ENCODE measurements around the gene XPO4. TPM values are rescaled to one million over a fixed set of nuclear protein-coding genes. Genes with fewer than 3 reads are reported as not detected.

Gene XPO4
- total RNA-seq, 1 donor from 2014 or later, result 19.9 TPM

GRCh38 chr13:20815464-20815863 is 87.1 kb downstream of the XPO4 start:
- no peaks in the 10 kb centered on the region for H3K27me3 Mint-ChIP-seq (ENCODE audit: low read depth, unreplicated experiment)
- Histone ChIP-seq H2AFZ (ENCODE audit: low read depth, low read length) (no peak overlapping the region), H3K9ac (ENCODE audit: low read length) (no peak overlapping the region), H3K27me3 (ENCODE audit: insufficient read depth, low read length) (no peaks in the 10 kb centered on the region), H3K4me1 (ENCODE audit: insufficient read depth, low read length) (peaks cover 22% of the 10 kb centered on the region), H3K27ac (ENCODE audit: low read depth, low read length) (peak overlapping the region; percentile 92), H4K20me1 (ENCODE audit: insufficient read depth, low read length) (no peaks in the 10 kb centered on the region), H3K36me3 (ENCODE audit: insufficient read depth, low read length) (no peaks in the 10 kb centered on the region), H3K4me2 (ENCODE audit: low read length) (peak overlapping the region; percentile 16), H3K4me3 (ENCODE audit: insufficient read depth, low read depth, low read length) (no peak overlapping the region), H3K9me3 (ENCODE audit: insufficient read depth, low read depth, low read length) (no peaks in the 10 kb centered on the region), H3K79me2 (ENCODE audit: insufficient read depth, low read length) (peaks cover 5% of the 10 kb centered on the region)
- no peak overlapping the region for H3K4me3 Mint-ChIP-seq (ENCODE audit: unreplicated experiment)
- FAIRE-seq (no peak), DNase-seq (ENCODE audit: low read depth) (peak; percentile 4)
- peaks cover 12% of the 10 kb centered on the region for H3K36me3 Mint-ChIP-seq (ENCODE audit: low read depth, unreplicated experiment)
- TF ChIP-seq EZH2 (IDR thresholded peaks at IDR 0.05; ENCODE audit: insufficient read depth, low read length) (no peak), CTCF (IDR thresholded peaks at IDR 0.05; ENCODE audit: insufficient read depth, low read depth, low read length) (no peak)
- H3K9me3 Mint-ChIP-seq (ENCODE audit: unreplicated experiment), result no peaks in the 10 kb centered on the region
- H3K4me1 Mint-ChIP-seq (ENCODE audit: low read depth, unreplicated experiment), result peaks cover 18% of the 10 kb centered on the region
- H3K27ac Mint-ChIP-seq (ENCODE audit: unreplicated experiment), result no peak overlapping the region

DNA sequence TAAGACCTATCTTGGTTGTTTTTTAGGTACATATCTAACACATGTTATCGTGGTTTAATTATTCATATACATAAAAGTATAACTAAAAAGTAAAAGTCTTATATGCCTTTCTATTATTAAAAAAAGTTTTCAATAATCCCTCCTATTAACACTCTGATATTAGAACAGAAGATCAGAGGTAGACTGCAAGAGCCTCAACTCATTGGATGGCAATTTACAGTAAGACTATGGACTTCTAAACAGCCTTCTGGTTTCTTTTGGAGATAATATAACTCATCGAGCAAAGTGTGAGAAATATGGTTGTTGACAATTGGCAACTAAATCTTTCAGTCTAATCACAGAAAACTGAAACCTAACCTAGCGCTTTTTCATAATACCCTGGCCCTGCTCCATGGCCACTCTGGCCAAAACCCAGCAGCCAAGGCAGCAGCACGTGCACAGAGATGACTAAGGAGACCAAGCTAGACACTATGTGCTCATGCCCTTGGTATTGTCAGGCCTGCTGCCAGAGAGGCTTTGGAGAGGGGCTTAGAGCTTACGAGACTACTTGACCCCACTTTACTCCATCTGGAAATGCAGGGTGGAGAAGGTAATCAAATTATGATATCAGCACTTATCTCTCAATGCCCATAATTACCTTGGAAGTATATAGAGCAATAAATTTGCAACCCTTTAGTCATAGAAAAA is 88.2 kb downstream of the XPO4 start:
- no peaks in the 10 kb centered on the region for H3K9me3 Mint-ChIP-seq (ENCODE audit: unreplicated experiment)
- H3K27ac Mint-ChIP-seq (ENCODE audit: unreplicated experiment), result peak overlapping the region; percentile 73
- peaks cover 12% of the 10 kb centered on the region for H3K36me3 Mint-ChIP-seq (ENCODE audit: low read depth, unreplicated experiment)
- H4K20me1 ChIP-seq (ENCODE audit: insufficient read depth, low read length), result no peaks in the 10 kb centered on the region
- peak overlapping the region; percentile 92 for H3K27ac ChIP-seq (ENCODE audit: low read depth, low read length)
- no peak overlapping the region for H3K4me3 Mint-ChIP-seq (ENCODE audit: unreplicated experiment)
- peaks cover 19% of the 10 kb centered on the region for H3K4me1 Mint-ChIP-seq (ENCODE audit: low read depth, unreplicated experiment)
- H3K27me3 ChIP-seq (ENCODE audit: insufficient read depth, low read length), result no peaks in the 10 kb centered on the region
- no peaks in the 10 kb centered on the region for H3K27me3 Mint-ChIP-seq (ENCODE audit: low read depth, unreplicated experiment)
- FAIRE-seq (peak; percentile 99), DNase-seq (ENCODE audit: low read depth) (peak; percentile 92)
- peak overlapping the region; percentile 38 for H3K4me3 ChIP-seq (ENCODE audit: insufficient read depth, low read depth, low read length)
- H3K9ac ChIP-seq (ENCODE audit: low read length), result peak overlapping the region; percentile 66
- no peaks in the 10 kb centered on the region for H3K36me3 ChIP-seq (ENCODE audit: insufficient read depth, low read length)
- TF ChIP-seq CTCF (IDR thresholded peaks at IDR 0.05; ENCODE audit: insufficient read depth, low read depth, low read length), result no peak
- no peak for TF ChIP-seq EZH2 (IDR thresholded peaks at IDR 0.05; ENCODE audit: insufficient read depth, low read length)
- H3K4me1 ChIP-seq (ENCODE audit: insufficient read depth, low read length), result peaks cover 22% of the 10 kb centered on the region
- peaks cover 5% of the 10 kb centered on the region for H3K79me2 ChIP-seq (ENCODE audit: insufficient read depth, low read length)
- no peak overlapping the region for H2AFZ ChIP-seq (ENCODE audit: low read depth, low read length)
- peak overlapping the region; percentile 80 for H3K4me2 ChIP-seq (ENCODE audit: low read length)
- no peaks in the 10 kb centered on the region for H3K9me3 ChIP-seq (ENCODE audit: insufficient read depth, low read depth, low read length)

DNA sequence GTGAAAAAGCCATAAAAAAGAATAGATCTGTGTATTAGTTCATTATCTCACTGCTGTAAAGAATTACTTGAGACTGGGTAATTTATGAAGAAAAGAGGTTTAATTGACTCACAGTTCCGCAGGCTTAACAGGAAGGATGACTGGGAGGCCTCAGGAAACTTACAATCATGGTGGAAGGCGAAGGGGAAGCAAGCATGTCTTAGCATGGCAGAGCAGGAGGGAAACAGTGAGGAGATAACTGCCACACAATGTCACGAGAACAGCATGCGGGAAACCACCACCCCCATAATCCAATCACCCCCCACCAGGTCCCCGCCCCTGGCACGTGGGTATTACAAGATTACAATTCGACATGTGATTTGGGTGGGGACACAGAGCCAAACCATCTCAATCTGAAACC is 89.7 kb downstream of the XPO4 start:
- DNase-seq (ENCODE audit: low read depth), result no peak
- FAIRE-seq, result no peak
- H3K27ac ChIP-seq (ENCODE audit: low read depth, low read length), result peak overlapping the region; percentile 92
- no peaks in the 10 kb centered on the region for H3K27me3 ChIP-seq (ENCODE audit: insufficient read depth, low read length)
- Mint-ChIP-seq H3K27me3 (ENCODE audit: low read depth, unreplicated experiment) (no peaks in the 10 kb centered on the region), H3K27ac (ENCODE audit: unreplicated experiment) (peak overlapping the region; percentile 70), H3K4me3 (ENCODE audit: unreplicated experiment) (no peak overlapping the region), H3K9me3 (ENCODE audit: unreplicated experiment) (no peaks in the 10 kb centered on the region), H3K4me1 (ENCODE audit: low read depth, unreplicated experiment) (peaks cover 19% of the 10 kb centered on the region), H3K36me3 (ENCODE audit: low read depth, unreplicated experiment) (peaks cover 12% of the 10 kb centered on the region)
- no peaks in the 10 kb centered on the region for H4K20me1 ChIP-seq (ENCODE audit: insufficient read depth, low read length)
- H3K4me1 ChIP-seq (ENCODE audit: insufficient read depth, low read length), result peaks cover 22% of the 10 kb centered on the region
- no peak overlapping the region for H2AFZ ChIP-seq (ENCODE audit: low read depth, low read length)
- TF ChIP-seq CTCF (IDR thresholded peaks at IDR 0.05; ENCODE audit: insufficient read depth, low read depth, low read length) (no peak), EZH2 (IDR thresholded peaks at IDR 0.05; ENCODE audit: insufficient read depth, low read length) (no peak)
- peaks cover 4% of the 10 kb centered on the region for H3K36me3 ChIP-seq (ENCODE audit: insufficient read depth, low read length)
- H3K9me3 ChIP-seq (ENCODE audit: insufficient read depth, low read depth, low read length), result no peaks in the 10 kb centered on the region
- H3K9ac ChIP-seq (ENCODE audit: low read length), result no peak overlapping the region
- no peak overlapping the region for H3K4me3 ChIP-seq (ENCODE audit: insufficient read depth, low read depth, low read length)
- H3K4me2 ChIP-seq (ENCODE audit: low read length), result no peak overlapping the region
- H3K79me2 ChIP-seq (ENCODE audit: insufficient read depth, low read length), result peaks cover 3% of the 10 kb centered on the region
